ENCODE data around the gene TTLL8.

- no peak for TF ChIP-seq POLR2A (IDR thresholded peaks at IDR 0.05; ENCODE audit: low read depth, low read length)
- TF ChIP-seq, protein P1, sequence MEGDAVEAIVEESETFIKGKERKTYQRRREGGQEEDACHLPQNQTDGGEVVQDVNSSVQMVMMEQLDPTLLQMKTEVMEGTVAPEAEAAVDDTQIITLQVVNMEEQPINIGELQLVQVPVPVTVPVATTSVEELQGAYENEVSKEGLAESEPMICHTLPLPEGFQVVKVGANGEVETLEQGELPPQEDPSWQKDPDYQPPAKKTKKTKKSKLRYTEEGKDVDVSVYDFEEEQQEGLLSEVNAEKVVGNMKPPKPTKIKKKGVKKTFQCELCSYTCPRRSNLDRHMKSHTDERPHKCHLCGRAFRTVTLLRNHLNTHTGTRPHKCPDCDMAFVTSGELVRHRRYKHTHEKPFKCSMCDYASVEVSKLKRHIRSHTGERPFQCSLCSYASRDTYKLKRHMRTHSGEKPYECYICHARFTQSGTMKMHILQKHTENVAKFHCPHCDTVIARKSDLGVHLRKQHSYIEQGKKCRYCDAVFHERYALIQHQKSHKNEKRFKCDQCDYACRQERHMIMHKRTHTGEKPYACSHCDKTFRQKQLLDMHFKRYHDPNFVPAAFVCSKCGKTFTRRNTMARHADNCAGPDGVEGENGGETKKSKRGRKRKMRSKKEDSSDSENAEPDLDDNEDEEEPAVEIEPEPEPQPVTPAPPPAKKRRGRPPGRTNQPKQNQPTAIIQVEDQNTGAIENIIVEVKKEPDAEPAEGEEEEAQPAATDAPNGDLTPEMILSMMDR (IDR thresholded peaks at IDR 0.05; ENCODE audit: extremely low read depth in 1 of 2, insufficient read depth in 1 of 2, low read depth in 1 of 2, low read length in 2 of 2): no peak
- TF ChIP-seq EZH2 (IDR thresholded peaks at IDR 0.05; ENCODE audit: borderline replicate concordance, low read depth, low read length, severe bottlenecking): no peak
- TF ChIP-seq FOS (IDR thresholded peaks at IDR 0.05; ENCODE audit: borderline replicate concordance, insufficient read depth, low read length): no peak
- TF ChIP-seq POLR2AphosphoS5 (IDR thresholded peaks at IDR 0.05; ENCODE audit: insufficient read depth, low read depth, low read length): no peak
These were observed 23.7 kb downstream of the TTLL8 start for GRCh38 chr22:50034126-50035081.
